HG02943 (cell line): Measurements from ENCODE around the gene FAM81A.
A peak's percentile ranks its signal among the peaks of the same experiment; 100 is the strongest.
"Not testable (repeated sequence)": the region's sequence is repeated elsewhere in the genome, so short reads cannot be mapped to it uniquely, and the experiment has no call there.

ENCODE experiments used
- ATAC-seq: cut with Tn5 transposase; IDR thresholded peaks from one replicate; pipeline ENCODE4 v1.9.1; 2021; ENCODE audit warnings: mild to moderate bottlenecking, low read depth, moderate library complexity; ENCODE audit not compliant: unreplicated experiment

Gene FAM81A

DNA sequence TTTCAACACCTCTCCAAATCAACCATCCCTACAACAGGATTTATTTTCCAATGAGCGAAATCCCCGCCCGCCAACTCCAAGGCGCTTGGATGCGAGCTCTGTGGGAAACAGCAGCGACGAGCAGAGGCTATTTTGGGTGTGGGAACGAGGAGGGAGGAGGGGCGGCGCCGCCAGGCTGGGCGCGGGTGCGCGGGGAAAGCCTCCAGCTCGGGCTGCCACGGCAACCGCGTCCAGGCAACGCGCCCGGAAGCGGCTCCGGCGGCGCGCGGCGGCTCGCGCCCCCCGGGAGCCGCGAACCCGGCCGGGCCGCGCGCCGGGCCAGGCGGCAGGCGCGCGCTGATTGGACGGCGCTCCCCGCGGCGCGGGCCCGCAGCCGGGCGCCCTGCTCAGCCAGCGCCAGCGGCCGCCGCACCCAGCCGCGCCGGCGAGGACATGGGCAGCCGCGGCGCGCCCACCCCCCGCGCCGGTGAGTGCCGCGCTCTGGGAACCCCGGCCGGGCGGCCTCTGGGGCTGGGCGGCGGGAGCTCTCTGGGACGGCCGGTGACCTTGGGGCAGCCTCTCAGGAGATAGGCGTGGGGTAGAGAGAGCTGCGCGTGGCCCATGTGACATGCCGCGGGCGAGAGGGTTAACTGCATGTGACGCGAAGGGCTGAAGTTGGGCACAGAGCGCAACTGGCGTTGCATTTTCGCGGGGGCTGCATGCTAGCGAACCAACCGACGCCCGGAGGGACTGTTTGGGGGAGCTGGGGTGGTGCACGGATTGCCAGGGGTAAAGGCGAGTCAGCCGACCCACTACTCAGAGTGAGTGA lies at the start of gene FAM81A:
FAM81A (plus strand) TSS at position 370 of the 808 bp plus-strand sequence. CDS start 20,441 bp downstream, outside the sequence.
- peak; percentile 70 for ATAC-seq

DNA sequence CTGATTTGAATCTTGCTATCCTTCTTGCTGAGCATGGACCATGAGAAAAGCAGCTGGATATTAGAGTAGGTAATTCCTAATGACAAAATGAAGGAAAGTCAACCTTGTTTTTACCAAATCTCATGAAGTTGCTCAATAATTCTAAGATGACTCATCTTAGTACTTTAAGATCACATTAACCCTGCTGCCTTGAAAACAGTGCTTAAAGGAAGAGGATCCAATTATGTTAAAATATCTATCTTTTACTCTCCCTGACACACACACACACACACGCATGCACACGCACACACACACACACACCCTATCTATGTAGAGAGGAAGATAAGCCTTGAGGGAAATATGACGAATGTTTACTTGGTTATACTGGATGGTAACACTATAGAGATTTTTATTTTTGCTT lies 49.3 kb upstream of the FAM81A start:
- no peak for ATAC-seq

DNA sequence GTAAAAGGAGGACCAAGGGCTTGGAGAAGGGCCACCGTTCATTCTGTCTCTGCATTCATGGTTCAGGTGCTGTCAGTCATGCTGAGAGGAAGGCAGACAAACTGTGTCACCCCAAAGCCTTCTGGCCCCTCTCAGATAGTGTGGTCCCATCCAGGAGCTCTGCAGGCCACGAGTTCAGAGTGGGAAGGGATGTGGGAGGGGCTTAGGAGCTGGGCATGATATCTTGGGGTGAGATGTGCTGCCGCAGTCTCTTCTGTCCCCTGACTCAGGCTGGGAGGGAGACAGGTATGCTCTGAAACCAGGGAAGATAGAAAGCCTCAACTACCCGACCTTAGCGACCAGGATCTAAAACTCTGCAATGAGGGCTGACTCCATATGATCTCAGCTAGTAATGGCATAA lies 45.7 kb upstream of the FAM81A start:
- no peak for ATAC-seq

DNA sequence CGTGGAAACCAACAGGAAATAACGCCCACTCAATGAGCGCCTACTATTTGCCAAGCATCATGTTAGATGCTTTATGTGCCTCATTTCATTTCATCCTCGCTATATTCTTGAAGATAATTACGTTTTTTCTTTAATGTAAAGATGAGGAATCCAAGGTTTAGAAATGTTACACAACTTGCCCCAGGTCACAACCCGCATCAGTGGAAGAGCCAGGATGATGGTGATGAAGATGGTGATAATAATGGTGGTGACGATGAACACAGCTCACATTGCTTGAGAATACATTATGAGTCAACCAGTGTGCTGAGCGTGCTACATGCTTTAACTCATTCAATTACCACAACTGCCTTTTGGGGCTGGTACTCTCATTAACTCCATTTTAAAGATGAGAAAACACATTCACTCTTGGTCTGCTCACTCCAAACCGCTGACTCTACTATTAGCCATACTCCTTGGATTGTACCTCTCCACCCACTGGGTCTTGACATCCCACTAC lies 43.8 kb upstream of the FAM81A start:
- no peak for ATAC-seq

DNA sequence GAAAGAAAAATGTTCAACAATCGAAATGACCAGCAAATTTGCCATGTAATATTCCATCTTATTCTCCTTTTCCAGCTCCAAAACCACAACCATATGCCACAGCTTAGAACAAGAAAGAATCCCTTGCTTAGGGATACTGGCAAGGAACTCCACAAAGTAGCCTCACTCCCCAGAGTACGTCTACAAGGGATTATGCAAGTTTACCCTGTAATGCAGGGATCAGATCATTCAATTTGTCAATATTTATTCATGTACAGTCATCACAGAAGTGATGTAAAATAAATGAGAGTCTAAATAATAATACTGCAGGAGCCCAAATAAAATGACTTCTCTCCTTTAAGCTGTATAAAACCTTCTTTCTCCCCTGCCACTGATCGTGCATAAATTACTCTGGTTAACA lies 41.8 kb upstream of the FAM81A start:
- ATAC-seq = no peak

DNA sequence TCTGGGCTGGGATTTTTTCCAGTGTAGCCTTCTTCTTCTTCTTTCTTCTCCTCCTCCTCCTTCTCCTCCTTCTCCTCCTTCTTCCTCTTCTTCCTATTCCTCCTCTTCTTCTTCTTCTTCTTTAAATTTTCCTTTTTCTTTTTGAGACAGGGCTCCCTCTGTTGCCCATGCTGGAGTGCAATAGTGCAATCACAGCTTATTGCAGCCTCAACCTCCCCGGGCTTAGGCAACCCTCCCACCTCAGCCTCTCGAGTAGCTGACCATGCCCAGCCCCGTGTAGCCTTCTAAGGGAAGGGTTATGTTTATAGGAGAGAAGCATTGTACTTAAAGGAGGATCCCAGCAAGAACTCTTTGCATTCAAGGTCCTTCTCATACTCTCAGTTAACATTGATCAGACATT lies 41.3 kb upstream of the FAM81A start:
- ATAC-seq = no peak

DNA sequence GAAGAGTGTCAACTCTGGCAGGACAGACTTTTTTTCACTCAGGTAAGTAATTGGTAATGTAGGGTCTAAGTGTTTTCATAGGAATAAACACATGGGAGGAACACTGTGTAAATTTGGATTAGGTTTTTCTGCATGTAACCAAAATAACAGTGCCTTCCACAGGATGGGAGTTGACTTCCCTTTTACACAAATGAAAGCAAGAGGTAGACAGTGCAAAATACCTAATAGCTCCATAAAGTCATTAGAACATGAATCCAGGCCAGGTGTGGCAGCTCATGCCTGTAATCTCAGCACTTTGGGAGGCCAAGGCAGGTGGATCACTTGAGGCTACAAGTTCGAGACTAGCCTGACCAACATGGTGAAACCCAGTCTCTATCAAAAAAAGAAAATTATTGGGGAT lies 39.8 kb upstream of the FAM81A start:
- ATAC-seq = no peak

DNA sequence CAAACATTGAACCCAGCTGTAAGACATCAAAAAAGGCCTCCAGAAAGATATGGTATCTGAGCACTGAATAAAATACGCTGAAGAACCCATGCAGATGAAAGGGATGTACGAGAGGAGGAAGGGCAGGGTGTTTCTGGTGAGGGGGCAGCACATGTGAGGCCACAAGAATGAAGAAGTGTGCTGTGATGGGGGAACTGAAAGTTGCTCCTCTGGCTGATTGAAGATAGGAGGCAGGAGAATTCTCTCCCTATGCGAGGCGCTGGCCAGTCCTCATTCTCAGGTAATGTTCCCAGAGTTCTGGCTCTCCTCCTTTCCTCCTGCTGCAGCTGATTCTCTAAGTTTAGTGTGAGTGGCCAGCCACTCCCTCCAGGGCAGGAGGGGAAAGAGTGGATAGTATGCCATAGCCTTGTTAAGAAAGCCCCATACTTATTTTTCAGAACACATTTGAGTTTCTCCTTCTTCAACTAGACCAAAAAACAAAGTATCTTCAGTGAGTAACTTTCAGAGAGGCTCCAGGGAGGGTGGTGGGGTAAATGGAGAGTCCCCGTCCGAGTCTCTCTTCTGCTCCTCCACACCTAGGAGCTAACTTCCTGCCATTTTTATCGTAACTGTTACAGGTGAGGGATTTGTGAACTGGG lies 38.4 kb upstream of the FAM81A start:
- ATAC-seq = no peak

DNA sequence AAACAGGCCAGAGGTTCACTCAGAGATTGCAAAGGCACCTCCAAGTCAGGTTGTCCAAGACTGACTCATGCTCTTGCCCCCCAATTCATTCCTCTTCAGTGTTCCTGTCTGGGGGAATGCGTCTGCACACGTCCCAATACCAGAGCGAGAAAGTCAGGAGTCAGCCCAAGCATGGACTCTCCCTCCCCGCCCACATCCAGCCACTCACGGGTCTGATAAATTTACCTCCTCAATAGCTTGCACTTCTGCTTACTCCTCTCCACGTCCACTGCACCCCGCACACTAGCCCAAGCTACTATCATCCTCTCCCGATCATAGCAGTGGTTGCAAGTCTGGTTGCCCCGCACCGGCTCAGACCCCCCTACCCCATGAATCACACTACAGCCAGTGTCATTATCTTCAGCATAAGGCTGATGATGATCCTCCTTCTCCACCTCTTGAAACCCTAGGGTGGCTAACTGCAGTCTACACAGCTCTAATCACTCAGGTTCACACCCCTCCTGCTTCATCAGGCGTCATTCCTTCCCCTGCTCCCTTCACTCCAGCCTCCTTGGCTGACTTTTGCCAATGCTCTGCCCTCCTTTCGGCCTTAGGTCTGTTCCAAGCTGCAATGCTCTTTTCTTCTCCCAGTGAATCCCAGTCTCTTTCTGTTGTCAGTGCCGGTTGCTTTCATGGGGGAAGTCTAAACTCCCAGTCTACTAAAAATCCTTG lies 37.7 kb upstream of the FAM81A start:
- ATAC-seq = no peak

DNA sequence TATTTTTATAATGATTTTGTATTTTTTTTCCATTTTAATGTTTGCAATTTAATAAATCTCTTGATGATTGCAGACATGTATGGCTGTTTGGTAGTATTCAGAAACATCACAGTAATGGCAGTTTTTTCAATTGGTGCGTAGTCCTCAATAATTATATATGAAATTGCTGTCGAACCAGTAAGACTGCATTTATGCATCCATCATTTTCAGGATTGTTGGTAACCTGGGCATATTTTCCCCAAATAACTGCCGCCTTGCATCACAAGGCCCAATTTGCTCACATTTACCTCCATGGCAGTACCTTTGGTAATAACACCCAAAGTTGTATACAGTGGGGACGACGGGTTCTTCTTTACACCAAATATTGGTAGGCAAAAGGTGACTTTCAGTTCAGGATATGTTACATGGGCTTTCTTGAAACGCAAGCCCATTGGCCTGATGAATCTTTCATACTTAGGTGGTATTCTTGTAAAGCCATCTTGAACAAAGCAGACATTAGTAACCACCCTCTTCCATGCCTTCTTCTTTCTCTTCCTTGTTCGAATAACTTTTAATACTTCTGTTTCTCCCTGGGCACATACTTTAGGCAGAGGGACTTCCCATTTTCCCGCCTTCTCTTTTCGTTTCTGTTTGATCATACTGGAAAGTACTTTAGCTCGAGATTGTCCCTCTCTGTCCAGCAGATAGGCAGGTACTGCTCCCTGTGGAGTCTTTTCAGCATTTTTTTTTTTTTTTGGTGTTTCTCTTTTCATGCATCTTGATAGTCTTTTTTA lies 36.7 kb upstream of the FAM81A start:
- ATAC-seq = not testable (repeated sequence)

DNA sequence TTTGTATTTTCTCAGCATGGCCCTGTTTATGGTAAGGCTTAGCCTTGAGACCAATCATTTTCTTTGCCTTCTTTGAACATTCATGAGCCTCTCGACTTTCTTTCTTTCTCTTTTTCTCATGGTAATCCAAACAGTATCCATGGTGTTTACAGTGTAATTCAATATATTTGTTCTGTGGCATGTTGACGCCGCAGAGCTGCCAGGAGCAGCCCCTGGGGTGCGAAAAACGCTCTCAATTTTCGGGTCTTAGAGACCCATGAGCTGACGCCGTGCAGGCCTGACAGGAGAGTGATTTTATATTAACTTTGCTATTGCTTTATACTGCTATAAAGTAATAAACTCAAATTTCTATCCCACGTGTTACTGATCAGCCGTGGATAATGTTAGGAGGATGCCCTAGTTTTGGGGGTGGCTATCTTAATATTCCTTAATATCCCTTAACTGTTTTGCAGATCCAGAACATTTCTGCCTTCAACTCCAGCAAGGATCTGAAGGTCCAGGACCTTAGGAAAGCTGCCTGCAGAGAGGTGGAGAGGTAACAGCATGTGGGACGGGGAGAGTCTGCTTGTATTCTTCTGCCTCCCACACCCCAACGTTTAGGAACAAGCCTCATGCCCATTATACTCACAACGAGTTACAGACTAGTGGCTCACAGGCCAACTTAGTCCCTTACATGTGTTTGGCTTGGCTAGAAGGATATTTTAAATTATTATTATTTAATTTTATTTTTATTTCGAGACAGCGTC lies 36.0 kb upstream of the FAM81A start:
- ATAC-seq = no peak

DNA sequence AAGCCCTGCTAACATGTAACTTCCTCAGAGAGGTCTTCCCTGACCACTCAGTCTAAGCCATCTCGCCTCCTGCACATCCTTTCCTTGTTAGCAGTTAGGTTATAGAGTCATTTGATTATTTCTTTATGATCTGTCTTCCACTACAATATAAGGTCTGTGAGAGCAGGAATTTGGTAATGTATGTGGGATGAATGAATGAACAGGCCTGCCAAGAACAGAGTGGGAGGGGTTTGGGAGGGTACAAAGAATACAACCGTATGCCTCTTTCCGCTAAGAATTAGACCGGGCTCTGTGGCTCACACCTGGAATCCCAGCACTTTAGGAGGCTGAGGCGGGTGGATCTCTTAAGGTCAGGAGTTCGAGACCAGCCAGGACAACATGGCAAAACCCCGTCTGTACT lies 32.9 kb upstream of the FAM81A start:
- no peak for ATAC-seq

DNA sequence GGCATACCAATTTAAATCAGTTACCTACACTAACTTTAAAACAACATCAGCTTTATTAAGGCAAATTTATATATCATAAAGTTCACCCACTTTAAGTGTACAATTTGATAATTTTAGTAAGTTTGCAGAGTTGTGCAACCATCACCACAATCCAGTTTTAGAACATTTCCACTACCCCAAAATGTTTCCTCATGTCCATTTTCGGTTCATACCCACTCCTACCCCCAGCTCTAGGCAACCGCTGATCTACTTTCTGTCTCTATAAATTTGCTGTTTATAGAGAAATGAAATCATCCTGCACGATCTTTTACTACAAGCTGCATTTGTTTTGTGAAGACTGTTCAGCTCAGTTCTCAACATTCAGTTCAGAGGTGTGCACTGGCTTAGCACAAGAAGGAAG lies 31.5 kb upstream of the FAM81A start:
- no peak for ATAC-seq

DNA sequence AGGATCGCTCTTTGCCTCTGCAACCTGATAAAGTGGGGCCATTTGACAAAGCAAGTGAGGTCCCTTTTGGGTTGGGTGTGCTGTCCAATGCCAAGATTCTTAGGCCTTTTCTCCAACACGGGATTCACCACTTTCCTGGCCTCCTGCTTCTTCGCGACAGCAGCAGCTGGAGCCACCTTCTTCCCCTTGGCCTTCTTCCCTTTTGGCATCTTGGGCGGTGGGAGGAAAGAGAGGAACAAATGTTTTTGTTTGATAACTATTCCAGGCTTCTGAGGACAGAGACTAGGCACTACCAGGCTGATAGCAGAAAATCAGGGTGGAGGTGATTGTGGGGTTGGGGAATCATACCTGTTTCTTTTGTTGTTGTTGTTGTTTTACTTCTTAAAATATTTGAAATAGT lies 30.0 kb upstream of the FAM81A start:
- ATAC-seq = no peak

DNA sequence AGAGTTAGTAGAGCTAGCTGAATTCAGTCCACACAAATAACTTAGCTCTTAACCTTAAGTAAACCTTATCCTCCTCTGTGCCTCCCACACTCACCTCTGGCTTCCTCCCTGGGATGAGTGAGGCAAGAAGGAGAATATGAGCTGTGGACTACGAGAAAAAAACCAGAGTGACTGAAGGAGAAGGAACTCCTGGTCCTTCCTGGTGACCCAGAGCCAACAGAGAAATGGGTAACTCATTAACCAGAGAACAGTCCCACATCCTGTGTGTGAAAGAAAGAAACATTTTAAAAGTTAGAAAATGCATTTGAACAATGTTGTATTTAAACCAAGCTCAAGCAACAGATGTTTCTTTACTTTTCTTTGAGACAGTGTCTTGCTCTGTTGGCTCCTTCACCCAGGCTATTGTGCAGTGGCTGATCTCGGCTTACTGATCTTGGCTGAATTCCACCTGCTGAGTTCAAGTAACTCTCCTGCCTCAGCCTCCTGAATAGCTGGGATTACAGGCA lies 27.5 kb upstream of the FAM81A start:
- ATAC-seq = no peak

DNA sequence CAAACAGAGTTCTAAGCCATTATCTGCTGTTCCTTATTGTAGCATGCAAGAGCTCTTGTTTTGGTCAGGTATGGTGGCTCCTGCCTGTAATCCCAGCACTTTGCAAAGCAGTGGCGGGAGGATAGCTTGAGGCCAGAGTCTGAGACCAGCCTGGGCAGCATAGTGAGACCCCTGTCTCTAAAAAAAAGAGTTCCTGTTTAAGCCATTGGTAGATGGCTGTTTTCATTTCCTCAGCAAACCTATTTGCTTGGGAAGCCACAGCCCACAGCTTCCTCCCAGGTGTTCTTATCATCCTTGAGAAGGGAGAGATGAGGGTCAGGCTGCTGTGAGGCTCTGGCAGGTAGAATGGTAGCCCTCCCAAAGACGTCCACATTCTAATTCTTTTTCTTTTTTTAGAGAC lies 24.4 kb upstream of the FAM81A start:
- no peak for ATAC-seq

DNA sequence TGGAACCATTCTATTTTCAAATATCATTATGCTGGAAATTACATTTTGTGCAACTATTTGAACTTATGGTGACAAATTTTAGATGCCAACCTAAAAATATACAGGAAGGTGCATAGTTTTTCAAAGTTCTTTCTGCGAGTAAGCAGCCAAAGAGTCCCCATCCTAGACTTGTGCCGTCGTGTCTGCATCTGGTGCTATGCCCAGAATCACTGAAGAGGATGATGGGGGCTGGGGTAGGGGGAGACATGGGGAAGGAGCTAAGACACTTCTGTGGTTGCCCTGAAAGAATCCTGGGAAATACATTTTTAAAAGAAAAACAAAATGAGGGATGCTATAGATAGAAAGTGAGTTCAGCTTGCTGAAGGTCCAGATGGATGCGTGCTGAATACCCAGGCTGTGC lies 21.2 kb upstream of the FAM81A start:
- ATAC-seq = no peak

DNA sequence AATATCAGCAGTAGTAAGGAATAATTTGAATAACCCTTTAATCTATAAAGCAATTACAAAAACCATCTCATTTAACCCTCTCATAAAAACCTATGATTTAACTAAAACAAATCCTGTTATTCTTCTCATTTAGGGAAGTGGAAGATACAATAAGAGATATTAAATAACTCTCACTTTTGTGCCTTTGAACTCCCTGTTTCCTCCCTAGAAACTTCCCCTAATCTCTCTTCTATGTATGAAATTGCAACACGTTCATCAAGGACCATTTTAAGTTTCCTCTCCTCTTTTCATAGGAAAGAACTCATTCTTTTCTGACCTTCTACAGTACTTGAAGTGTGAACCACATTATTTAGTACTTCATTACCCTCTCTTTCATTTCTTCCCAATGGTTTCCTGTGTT lies 18.8 kb upstream of the FAM81A start:
- no peak for ATAC-seq

DNA sequence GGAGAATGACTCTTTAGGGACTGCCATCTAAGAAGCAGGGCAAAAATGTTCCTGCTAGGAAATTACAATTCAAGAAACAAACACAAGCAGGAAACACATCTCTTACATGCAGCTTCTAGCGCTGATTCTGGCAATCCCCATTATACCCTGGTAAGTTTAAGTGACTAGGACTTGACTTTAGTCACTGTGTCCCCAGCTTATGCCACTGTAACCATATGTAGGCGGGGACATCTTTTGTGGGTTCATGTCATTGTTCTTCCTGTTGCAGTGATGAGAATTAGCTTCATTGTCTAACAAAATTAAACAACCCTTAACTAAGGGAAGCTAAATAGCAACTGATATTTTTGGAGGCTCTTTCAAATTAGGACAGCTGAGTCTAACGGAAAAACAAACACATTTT lies 17.9 kb upstream of the FAM81A start:
- ATAC-seq = no peak
